Measurements from ENCODE around the gene TGM6.

TGM6 gene

GRCh38 chr20:2380601-2381000, at the start of gene TGM6:
Gene TGM6, plus strand, starts transcription at chr20:2380901. Its CDS starts 68 bp downstream, at chr20:2380969.
- DNase-seq (ENCODE audit: low read depth in 2 of 2), result no peak

- no peak for DNase-seq (ENCODE audit: low read depth in 2 of 2)
Observed at GRCh38 chr20:2331106-2331505, 49.6 kb upstream of the TGM6 start.

GRCh38 chr20:2331901-2332565, 48.7 kb upstream of the TGM6 start:
- DNase-seq (ENCODE audit: low read depth in 2 of 2), result no peak

GRCh38 chr20:2332711-2333110, 48.0 kb upstream of the TGM6 start:
- DNase-seq (ENCODE audit: low read depth in 2 of 2), result no peak

GRCh38 chr20:2333821-2334220, 46.9 kb upstream of the TGM6 start:
- DNase-seq (ENCODE audit: low read depth in 2 of 2), result no peak

- no peak for DNase-seq (ENCODE audit: low read depth in 2 of 2)
Observed at GRCh38 chr20:2335096-2335870, 45.4 kb upstream of the TGM6 start.

- no peak for DNase-seq (ENCODE audit: low read depth in 2 of 2)
Observed at GRCh38 chr20:2336471-2336870, 44.2 kb upstream of the TGM6 start.

GRCh38 chr20:2337142-2337541, 43.6 kb upstream of the TGM6 start:
- DNase-seq (ENCODE audit: low read depth in 2 of 2), result no peak

GRCh38 chr20:2338411-2339066, 42.2 kb upstream of the TGM6 start:
- no peak for DNase-seq (ENCODE audit: low read depth in 2 of 2)

GRCh38 chr20:2340136-2340535, 40.6 kb upstream of the TGM6 start:
- no peak for DNase-seq (ENCODE audit: low read depth in 2 of 2)

GRCh38 chr20:2340823-2341222, 39.9 kb upstream of the TGM6 start:
- DNase-seq (ENCODE audit: low read depth in 2 of 2), result no peak

- DNase-seq (ENCODE audit: low read depth in 2 of 2), result no peak
Observed at GRCh38 chr20:2341336-2341735, 39.4 kb upstream of the TGM6 start.

GRCh38 chr20:2342243-2342642, 38.5 kb upstream of the TGM6 start:
- no peak for DNase-seq (ENCODE audit: low read depth in 2 of 2)

GRCh38 chr20:2346188-2346587, 34.5 kb upstream of the TGM6 start:
- no peak for DNase-seq (ENCODE audit: low read depth in 2 of 2)

- no peak for DNase-seq (ENCODE audit: low read depth in 2 of 2)
Observed at GRCh38 chr20:2348336-2348735, 32.4 kb upstream of the TGM6 start.

GRCh38 chr20:2349801-2350200, 30.9 kb upstream of the TGM6 start:
- no peak for DNase-seq (ENCODE audit: low read depth in 2 of 2)

GRCh38 chr20:2350606-2351005, 30.1 kb upstream of the TGM6 start:
- DNase-seq (ENCODE audit: low read depth in 2 of 2), result no peak

- DNase-seq (ENCODE audit: low read depth in 2 of 2), result no peak
Observed at GRCh38 chr20:2353231-2353630, 27.5 kb upstream of the TGM6 start.

GRCh38 chr20:2357114-2357513, 23.6 kb upstream of the TGM6 start:
- DNase-seq (ENCODE audit: low read depth in 2 of 2), result no peak

- DNase-seq (ENCODE audit: low read depth in 2 of 2), result no peak
Observed at GRCh38 chr20:2358006-2358405, 22.7 kb upstream of the TGM6 start.

- no peak for DNase-seq (ENCODE audit: low read depth in 2 of 2)
Observed at GRCh38 chr20:2361035-2361593, 19.6 kb upstream of the TGM6 start.

- no peak for DNase-seq (ENCODE audit: low read depth in 2 of 2)
Observed at GRCh38 chr20:2363187-2363586, 17.5 kb upstream of the TGM6 start.

GRCh38 chr20:2363587-2363986, 17.1 kb upstream of the TGM6 start:
- no peak for DNase-seq (ENCODE audit: low read depth in 2 of 2)
